ENCODE results near the gene CRB1.

GRCh38 chr1:197394831-197395608 is 127.0 kb downstream of the CRB1 start:
- TF ChIP-seq CTCF (IDR thresholded peaks at IDR 0.05 in 4 of 5, conservative IDR thresholded peaks at IDR 0.05 in 1 of 5) (no peak), POLR2A (IDR thresholded peaks at IDR 0.05) (no peak)
